Activated naive CD8-positive, alpha-beta T cell treated with anti-CD3 and anti-CD28 coated beads, Interleukin-2, amount 50 U/mL, for 16 hours (primary cell): ENCODE data around the gene WNT7A.
"Not testable (repeated sequence)": the region's sequence is repeated elsewhere in the genome, so short reads cannot be mapped to it uniquely, and the experiment has no call there.

Experiments
- DNase-seq: peaks from one replicate; pipeline ENCODE4 v3.0.0-alpha.2; 2020; ENCODE audit warnings: low read depth, low spot score

The WNT7A gene

DNA sequence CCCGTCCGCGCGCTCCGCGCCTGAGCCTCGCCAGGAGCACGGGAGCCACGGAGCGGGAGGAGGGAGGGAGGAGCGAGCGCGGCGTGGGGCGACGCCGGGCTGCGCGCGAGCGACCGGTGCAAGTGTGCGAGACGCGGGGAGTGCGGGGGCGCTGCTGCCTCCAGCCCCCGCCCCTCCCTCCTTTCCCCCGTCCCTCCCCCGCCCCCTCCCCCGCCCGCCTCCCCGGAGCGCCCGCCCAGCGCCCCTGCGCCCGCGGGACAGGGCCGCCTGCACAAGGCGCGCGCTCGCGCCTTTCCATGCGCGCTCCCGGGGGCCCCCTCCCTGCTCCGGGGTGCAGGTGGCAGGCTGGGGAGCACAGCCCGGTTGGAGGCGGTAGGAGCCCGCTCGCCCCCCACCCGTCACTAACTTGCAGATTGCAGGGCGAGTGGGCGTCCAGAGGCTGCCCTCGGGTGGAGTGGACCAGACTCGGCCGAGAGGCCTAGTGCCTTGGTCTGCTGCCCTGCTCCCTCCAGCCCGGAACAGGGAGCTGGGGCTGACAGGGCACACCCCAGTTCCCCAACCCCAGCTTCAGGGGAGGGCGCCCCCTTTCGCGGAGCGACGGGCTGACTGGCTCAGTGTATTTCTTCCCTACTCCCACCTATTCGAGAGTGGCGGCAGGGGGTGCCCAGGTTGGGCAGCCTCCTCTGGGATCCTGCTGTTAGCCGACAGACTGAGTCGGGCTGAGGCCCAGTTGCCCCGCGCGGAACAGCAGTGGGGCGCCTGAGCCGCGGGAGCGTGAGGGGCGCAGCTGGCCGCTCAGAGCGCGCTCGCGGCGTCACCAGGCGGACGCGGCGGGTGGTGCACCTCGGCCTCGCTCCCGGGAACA is at the start of gene WNT7A:
TSS of gene WNT7A (minus strand) at position 126 of the 865 bp plus-strand sequence. CDS start 255 bp downstream, outside the sequence.
- DNase-seq = peak; percentile 21

DNA sequence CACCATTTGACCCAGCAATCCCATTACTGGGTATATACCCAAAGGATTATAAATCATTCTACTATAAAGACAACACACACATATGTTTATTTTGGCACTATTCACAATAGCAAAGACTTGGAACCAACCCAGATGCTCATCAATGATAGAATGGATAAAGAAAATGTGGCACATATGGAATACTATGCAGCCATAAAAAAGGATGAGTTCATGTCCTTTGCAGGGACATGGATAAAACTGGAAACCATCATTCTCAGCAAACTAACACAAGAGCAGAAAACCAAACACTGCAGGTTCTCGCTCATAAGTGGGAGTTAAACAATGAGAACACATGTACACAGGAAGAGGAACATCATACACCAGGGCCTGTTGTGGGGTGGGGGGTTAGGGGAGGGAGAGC is 48.9 kb upstream of the WNT7A start:
- DNase-seq = not testable (repeated sequence)

DNA sequence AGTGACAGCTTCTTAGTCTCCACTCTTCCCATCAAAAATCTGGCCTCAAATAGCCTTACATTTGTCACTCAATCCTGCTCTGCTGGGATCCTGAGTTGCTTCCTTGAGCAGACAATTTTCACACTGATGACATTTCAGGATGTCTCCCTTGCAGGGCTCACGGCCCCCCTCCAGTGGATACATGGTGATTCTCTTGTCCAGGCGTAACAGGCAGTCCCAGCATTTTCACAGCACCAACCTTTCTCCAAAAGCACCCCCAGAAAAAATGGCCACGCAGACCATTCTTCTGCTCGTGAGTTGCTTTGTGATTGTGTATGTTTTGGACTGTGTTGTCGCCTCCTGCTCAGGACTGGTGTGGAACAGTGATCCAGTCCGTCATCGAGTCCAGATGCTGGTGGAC is 47.4 kb upstream of the WNT7A start:
- no peak for DNase-seq

DNA sequence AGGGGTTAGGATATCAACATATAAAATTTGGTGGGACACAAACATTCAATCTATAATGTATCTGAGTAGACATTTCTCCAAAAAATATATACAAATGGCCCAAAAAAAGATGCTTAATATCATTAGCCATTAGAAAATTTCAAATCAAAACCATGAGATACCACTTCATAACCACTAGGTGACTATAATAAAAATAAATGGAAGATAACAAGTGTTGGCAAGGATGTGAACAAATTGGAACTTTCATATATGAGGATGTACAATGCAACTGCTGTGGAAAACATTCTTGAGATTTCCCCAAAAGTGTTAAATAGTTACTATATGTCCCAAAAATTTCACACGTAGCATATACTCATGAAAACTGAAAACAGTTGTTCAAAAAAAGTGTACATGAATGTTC is 36.5 kb upstream of the WNT7A start:
- no peak for DNase-seq

DNA sequence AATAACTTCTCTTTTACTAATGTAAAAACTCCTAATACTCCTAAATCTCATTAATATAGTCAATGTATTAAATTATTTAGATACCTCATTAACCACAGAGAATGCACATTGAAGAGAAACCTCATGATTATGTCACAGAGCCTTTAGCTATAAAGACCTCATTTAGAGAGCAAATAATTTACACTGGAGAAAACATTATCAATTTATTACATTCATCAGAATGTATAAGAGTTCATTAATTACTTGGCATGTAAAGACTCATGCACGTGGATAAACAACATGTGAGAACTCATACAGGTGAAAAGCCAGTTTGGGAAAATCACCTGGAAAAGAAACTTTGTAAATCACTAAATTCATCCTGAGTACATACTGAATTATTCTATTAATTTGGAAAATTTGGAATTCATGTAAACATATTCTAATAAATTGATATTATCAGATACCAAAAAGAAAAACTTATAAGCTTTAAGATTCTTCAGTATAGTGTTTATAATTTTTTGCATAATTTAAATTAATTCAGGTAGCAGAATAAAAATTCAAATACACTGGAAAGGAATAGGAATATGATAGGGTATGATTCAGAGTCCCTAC is 22.9 kb upstream of the WNT7A start:
- no peak for DNase-seq

DNA sequence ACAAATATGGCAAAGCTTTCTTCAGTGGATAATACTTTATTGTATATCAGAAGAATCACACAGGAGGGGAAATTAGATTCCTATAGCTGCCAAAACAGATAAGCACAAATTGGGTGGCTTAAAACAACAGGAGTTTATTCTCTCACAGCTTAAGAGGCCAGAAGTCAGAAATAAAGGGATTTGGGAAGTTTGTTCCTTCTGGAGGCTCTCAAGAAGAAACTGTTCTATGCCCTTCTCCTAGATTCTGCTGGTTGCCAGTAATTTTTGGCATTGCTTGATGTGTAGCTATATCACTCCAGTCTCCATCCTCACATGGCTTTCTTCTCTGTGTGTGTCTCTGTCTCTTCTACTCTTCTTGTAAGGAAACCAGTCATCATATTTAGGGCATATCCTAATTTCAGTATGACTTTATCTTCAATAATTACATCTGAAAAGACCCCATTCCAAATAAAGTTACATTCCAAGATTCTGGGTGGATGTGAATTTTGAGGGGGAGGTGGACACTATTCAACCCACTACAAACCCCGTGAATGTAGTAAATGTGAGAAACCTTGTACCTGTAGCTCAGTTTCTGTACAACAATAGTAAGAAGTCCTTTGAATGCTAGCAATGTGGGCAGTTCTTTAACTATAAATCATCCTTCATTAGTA is 22.2 kb upstream of the WNT7A start:
- no peak for DNase-seq

DNA sequence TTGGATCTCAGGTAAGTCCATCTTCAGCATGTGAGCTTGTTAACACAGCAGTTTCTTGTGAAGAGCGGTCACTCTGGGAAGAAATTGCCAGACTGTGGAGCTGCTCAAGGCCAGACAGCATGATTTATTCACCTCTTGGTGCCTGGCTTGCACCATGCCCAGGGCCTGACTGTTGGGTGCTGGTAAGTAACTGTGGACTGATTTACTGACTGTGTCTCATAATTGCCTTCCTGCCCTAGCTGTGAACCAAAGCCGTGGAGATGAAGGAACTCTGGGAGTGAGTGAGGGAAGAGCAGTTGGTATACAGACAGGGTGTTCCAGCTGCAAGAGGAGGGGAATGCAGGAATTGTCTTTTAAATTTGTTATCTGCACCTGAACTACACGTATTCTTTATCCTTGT is 18.5 kb upstream of the WNT7A start:
- DNase-seq = no peak

DNA sequence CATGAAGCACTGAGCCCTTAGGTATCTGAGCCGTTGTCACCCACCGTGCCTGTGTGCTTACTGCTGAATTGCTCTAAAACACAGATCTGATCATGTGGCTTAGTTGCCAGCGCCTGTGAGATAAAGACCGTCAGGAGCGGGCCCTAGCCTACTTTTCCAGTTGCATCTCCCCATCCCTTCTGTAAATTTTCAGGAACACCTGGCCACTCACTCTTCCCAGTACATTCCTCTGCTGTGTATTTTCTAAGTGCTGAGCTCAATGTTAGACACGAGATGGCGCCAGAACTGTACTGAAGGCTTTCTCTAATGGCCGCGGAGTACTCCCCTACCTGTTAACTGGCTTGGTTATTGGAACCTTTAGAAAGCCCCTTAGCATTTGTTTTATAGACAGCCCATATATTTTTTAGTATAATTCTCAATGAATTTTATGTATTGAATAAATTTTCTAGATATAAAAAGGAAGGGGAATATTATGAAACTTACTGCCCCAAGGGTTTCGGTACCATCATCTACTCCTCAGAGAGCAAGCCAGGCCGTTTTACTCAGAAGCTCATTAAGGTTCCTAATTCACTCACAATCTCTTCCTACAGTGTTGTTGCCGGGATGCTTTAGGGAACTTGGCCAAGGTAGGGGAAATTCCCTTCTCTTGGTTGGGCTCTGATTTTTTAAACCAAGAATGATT is 16.7 kb upstream of the WNT7A start:
- DNase-seq = no peak

DNA sequence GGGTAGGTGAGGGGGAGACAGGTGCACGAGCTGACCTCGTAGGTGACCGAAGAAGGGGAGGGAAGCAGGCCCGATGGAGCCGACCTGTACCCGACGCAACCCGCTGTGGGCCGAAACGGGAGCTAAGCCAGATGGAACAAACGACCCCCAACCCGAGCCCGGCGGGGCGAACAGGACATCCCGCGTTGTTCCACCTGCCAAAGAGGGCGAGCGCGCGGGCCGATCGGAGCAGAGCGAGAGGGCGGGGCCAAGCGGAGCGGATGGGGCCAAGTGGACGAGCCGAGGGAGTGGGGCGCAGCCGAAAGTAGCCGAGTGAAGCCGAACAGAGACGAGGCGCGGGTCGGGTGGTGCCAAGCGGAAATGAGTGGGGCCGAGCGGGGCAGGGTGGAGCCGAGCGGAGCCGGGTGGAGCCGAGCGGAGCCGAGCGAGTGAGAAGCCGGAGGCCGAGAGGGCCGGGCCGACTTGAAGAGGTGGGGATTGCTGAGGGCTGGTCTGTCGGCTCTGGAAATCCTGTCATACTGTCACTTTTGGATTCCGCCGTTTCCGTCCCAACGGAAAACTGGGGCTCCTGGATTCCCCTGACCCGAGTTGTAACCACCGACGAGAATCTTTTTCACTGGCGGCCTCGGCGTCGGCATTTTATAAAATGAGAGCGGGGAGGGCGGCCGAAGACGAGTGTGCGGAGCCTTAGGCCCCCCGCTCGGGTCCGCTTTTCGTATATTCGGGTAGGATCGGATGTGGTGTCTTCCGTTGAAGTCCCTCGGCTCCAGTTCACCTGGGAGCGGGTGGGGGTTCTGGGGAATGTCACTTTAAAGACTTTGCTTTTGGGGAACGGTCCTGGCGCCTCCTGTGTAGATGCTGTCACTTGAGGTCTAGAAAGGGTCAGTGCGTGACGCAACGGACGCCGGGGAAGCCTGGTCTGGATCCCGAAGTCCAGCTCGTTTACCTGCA is 15.6 kb upstream of the WNT7A start:
- DNase-seq = peak; percentile 92

DNA sequence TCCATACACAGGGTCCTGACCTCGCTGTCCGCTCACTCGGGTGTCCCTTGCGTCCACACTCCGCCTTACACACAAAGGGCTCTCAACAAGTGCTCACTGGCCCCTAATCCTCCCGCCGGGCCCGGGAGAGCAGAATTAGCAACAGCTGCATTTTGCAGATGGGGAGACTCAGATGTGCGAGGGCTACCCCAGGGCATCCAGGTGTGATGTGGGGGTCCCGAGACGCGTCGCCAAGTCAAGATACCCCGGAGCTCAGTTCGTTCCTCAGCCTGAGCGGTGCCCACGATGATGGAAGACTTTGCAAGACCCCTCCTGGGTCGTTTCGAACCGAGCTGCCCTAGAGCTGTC is 14.9 kb upstream of the WNT7A start:
- no peak for DNase-seq

DNA sequence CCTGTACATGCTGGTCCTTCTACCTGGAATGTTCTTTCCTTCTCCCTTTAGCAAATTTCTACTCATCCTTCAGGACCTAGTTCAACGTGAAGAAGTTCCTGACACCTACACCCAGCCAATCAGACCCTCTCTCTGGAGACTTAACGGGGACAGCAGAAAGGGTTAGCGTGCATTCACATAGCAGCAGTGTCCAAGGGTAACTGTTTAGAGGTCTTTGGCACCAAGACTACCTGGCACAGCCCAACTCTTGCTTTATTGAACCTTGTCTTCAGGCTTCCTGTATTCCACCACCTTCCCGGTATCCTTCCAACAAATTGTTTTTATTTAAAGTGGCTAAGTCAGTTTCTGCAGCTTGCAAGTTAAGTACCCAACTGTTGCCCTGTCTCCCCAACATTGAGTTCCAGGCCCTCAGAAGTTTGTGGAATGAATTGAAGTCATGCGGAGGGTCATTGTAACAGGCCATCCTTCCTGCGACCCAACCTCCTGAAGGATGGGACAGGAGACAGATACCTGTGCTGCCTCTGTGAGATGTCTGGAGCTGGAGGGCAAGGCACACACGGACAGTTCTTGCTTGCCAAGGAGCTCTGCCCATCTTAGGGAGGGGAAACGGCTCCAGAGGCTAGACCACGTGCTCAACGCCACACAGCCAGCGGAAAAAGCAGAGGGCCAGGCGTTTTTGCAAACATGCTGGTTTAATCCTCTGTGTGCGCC is 14.4 kb upstream of the WNT7A start:
- DNase-seq = no peak

DNA sequence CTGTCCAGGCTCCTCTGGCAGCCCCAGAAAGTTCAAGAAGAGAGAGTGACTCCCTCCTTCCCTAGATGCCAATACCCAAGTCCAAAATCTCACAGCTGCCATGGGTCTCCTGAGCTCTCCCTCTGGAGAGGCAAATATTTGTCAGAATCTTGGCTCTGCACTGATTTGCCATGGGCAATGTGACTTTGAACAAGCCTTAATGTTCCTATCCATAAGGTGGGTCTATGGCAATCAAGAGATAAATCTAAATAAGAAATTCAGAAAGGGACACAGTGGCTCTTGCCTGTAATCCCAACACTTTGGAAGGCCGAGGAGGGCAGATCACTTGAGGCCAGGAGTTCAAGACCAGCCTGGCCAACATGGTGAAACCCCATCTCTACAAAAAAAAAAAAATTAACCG is 12.4 kb upstream of the WNT7A start:
- no peak for DNase-seq

DNA sequence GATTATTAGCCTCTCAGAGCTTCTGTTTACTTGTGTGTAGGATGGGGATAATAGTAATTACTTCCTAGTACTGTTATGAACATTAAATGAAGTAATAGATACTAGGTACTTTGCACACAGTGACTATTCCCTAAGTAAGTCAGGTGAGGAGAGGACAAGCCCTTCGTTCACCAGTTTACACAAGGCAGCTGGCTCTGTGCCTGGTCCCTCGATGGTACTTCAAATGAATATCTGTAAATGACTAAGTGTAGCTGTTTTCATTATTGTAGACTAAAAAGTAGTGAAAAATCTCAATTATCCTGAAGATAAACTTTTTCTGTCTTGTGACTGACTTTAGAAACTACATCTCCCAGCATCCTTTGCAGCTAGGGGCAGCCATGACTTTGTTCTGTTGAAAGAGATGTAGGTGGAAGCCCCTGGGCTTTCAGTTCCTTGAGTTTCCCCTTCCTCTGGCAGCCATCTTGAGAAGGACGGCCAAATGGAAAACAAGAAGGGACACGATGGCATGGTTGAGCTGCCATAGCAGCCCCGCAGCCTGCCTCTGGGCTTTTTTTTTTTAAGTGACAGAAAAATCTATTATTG is 11.7 kb upstream of the WNT7A start:
- no peak for DNase-seq

DNA sequence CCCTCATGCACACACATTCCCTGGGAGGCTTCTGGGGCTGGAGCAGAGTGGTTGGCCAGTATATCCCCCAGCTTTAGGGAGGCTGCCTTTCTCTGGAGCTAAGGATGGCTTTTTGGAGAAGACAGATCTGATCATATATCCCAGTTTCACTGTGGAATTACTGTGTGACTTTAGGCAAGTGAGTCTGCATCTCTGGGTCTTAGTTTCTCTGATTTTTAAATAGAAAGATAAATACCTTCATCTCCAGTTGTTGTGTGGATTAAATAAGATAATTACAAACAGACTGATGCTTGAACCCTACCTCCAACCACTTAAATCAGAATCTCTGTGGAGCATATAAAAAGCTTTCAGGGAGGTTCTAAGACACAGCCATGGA is 11.1 kb upstream of the WNT7A start:
- no peak for DNase-seq

DNA sequence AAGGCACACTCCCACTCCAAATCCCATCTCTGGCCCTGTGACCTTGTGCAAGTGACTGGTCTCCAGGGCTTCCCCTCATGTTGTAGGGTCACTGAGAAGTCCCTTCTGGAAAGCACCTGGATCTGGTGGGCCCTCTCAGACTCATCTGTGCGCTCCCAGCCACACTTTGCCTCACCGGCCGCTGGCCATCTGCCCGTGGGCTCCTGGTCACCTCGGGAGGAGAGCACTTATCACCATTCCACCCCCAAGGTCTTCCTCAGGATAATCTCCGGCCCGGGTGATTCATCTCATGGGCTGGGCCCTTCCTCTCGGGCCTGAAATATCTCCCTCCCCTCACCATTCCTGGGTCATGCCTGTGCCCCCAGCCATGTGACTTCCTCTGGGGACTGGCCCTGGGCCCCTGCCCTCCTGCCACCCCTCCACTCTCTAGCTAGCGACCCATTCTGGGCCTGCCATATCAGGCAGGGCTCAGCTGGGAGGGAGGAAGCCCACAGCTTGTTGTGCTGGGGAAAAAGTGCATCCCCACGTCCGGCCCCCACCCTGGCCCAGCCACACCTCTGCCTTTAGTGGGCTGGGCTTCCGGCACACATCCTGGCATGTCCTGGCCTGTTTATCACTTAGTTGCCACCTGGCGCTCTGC is 10.6 kb upstream of the WNT7A start:
- DNase-seq = no peak

DNA sequence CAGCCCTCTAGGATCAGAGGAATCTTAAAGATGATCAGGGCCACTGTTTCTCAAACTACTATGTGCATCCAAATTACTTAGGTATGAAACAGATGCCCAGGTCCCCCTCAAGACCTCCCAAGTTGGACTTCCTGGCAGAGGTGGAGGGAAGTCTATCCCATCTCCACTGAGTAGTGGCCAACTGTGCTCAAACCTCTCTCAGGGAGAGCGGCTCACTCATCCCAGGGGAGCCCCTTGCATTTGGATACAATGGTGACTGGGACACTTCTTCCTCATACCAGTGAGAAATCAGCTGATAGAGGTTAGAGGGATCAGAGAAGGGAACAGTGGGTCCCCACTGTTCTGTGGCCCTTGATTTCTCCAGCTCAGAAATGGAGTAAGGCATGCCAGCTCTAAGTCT is 8.7 kb upstream of the WNT7A start:
- no peak for DNase-seq

DNA sequence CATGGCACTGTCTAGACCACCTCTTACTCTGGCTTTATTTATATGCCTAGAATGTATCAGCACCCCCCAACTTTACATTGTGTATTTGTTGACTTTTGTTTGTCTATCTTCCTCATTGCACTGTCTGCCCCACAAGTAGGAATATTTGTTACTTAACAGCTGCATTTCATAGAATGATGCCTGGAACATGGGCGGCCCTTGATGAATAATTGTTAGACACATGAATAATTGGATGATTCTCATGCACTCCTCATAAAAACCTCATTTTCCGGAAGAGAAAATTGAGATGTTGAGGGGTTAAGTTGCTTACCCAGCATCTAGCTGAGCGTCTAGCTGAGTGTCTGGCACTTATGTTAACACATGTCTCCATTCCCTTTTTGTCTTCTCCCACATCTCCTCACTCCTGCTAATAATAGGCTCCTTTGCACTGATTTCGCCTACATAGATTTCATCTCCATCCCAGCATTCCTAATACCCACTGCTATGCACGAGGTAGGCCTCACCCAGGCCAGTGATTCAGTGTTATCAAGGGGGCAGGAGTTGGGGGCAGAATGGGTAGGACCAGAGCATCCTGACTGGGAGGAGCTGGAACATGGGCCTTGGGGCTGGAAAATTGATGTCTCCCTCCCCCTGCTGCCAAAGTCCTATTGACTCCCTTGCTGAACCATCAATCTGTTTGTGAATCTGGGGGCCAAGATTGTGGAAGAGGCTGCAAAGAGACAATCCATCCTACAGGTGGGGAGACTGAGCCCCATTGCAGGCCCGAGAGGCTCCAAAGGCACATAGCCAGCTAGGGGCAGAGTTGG is 7.8 kb upstream of the WNT7A start:
- no peak for DNase-seq

DNA sequence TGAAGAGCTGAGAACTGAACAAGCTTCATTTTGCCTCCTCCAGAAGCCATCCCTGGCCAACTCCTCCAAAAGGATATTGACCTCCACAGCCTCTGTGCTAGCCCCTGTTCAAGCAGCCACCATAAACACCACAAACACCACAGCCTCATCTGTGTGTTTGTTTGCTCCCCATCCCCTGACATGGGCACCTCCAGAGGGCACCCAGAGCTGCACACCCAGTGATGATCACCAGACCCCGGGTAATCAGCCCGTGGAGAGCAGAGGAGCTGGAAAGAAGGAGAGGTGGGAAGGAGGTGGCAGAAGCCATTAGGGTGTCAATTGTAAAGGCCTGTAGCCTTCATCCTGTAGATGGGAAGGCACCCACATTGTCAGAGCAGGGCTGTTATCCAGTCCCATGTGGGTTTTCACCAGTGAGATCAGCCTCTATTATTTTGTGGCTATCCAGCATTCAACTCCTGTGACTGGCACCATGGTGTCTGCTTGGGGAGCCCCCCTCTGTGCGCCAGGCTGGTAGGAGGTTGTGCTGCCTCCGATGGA is 6.8 kb upstream of the WNT7A start:
- DNase-seq = no peak

DNA sequence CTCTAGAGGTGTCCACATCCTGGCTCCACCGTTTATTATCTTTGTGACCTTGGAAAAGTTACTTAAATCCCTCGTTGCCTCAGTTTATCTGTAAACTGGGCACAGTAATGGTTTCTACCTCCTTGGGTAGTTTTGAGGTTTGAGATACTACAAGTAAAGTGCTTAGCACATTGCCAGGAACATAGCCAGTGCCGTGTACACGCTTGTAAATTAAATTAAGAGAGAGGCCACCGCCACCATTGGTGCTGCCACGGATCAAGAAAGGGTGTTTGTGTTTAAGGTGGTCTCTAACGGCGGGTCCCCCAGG is 5.8 kb upstream of the WNT7A start:
- DNase-seq = no peak
